Measurements from ENCODE around the gene CYP19A1.

The CYP19A1 gene

GRCh38 chr15:51321316-51321715 lies 17.1 kb downstream of the CYP19A1 start:
- no peak for FAIRE-seq
- TF ChIP-seq SPI1 (IDR thresholded peaks at IDR 0.05; ENCODE audit: low read depth, low read length) (no peak), POU2F2 (IDR thresholded peaks at IDR 0.05; ENCODE audit: low read depth, low read length) (no peak), POLR2A (IDR thresholded peaks at IDR 0.05; ENCODE audit: low read depth, low read length) (no peak), TAF1 (IDR thresholded peaks at IDR 0.05; ENCODE audit: low read depth, low read length) (no peak), PAX5 (IDR thresholded peaks at IDR 0.05; ENCODE audit: insufficient read depth, low read length, severe bottlenecking) (no peak), POLR2AphosphoS5 (IDR thresholded peaks at IDR 0.05; ENCODE audit: low read depth, low read length) (no peak)
- DNase-seq (ENCODE audit: insufficient read length, low spot score) = no peak

- no peak for DNase-seq (ENCODE audit: insufficient read length, low spot score)
- FAIRE-seq = no peak
- no peak for TF ChIP-seq PAX5 (IDR thresholded peaks at IDR 0.05; ENCODE audit: insufficient read depth, low read length, severe bottlenecking)
- no peak for TF ChIP-seq POLR2AphosphoS5 (IDR thresholded peaks at IDR 0.05; ENCODE audit: low read depth, low read length)
- no peak for TF ChIP-seq SPI1 (IDR thresholded peaks at IDR 0.05; ENCODE audit: low read depth, low read length)
- TF ChIP-seq POLR2A (IDR thresholded peaks at IDR 0.05; ENCODE audit: low read depth, low read length) = no peak
- TF ChIP-seq POU2F2 (IDR thresholded peaks at IDR 0.05; ENCODE audit: low read depth, low read length) = no peak
Observed at GRCh38 chr15:51320843-51321242, 17.6 kb downstream of the CYP19A1 start.

GRCh38 chr15:51319539-51319938 lies 18.9 kb downstream of the CYP19A1 start:
- TF ChIP-seq TAF1 (IDR thresholded peaks at IDR 0.05; ENCODE audit: low read depth, low read length) = no peak
- no peak for TF ChIP-seq POLR2A (IDR thresholded peaks at IDR 0.05; ENCODE audit: low read depth, low read length)
- no peak for TF ChIP-seq SPI1 (IDR thresholded peaks at IDR 0.05; ENCODE audit: low read depth, low read length)
- no peak for TF ChIP-seq POLR2AphosphoS5 (IDR thresholded peaks at IDR 0.05; ENCODE audit: low read depth, low read length)
- TF ChIP-seq POU2F2 (IDR thresholded peaks at IDR 0.05; ENCODE audit: low read depth, low read length) = no peak
- no peak for TF ChIP-seq PAX5 (IDR thresholded peaks at IDR 0.05; ENCODE audit: insufficient read depth, low read length, severe bottlenecking)
- FAIRE-seq (no peak), DNase-seq (ENCODE audit: insufficient read length, low spot score) (no peak)

GRCh38 chr15:51318382-51319150 lies 19.8 kb downstream of the CYP19A1 start:
- TF ChIP-seq PAX5 (IDR thresholded peaks at IDR 0.05; ENCODE audit: insufficient read depth, low read length, severe bottlenecking) (no peak), POLR2AphosphoS5 (IDR thresholded peaks at IDR 0.05; ENCODE audit: low read depth, low read length) (no peak), POLR2A (IDR thresholded peaks at IDR 0.05; ENCODE audit: low read depth, low read length) (no peak), TAF1 (IDR thresholded peaks at IDR 0.05; ENCODE audit: low read depth, low read length) (no peak), POU2F2 (IDR thresholded peaks at IDR 0.05; ENCODE audit: low read depth, low read length) (no peak), SPI1 (IDR thresholded peaks at IDR 0.05; ENCODE audit: low read depth, low read length) (no peak)
- DNase-seq (ENCODE audit: insufficient read length, low spot score) = no peak
- FAIRE-seq = no peak

GRCh38 chr15:51316636-51317035 lies 21.8 kb downstream of the CYP19A1 start:
- TF ChIP-seq TAF1 (IDR thresholded peaks at IDR 0.05; ENCODE audit: low read depth, low read length) (no peak), PAX5 (IDR thresholded peaks at IDR 0.05; ENCODE audit: insufficient read depth, low read length, severe bottlenecking) (no peak), POLR2A (IDR thresholded peaks at IDR 0.05; ENCODE audit: low read depth, low read length) (no peak), SPI1 (IDR thresholded peaks at IDR 0.05; ENCODE audit: low read depth, low read length) (no peak), POLR2AphosphoS5 (IDR thresholded peaks at IDR 0.05; ENCODE audit: low read depth, low read length) (no peak), POU2F2 (IDR thresholded peaks at IDR 0.05; ENCODE audit: low read depth, low read length) (no peak)
- no peak for DNase-seq (ENCODE audit: insufficient read length, low spot score)
- no peak for FAIRE-seq

GRCh38 chr15:51315726-51316125 lies 22.7 kb downstream of the CYP19A1 start:
- no peak for FAIRE-seq

GRCh38 chr15:51314391-51315337 lies 23.7 kb downstream of the CYP19A1 start:
- DNase-seq (ENCODE audit: insufficient read length, low spot score) = no peak
- no peak for TF ChIP-seq PAX5 (IDR thresholded peaks at IDR 0.05; ENCODE audit: insufficient read depth, low read length, severe bottlenecking)
- no peak for TF ChIP-seq POLR2AphosphoS5 (IDR thresholded peaks at IDR 0.05; ENCODE audit: low read depth, low read length)
- TF ChIP-seq TAF1 (IDR thresholded peaks at IDR 0.05; ENCODE audit: low read depth, low read length) = no peak
- TF ChIP-seq SPI1 (IDR thresholded peaks at IDR 0.05; ENCODE audit: low read depth, low read length) = no peak
- TF ChIP-seq POLR2A (IDR thresholded peaks at IDR 0.05; ENCODE audit: low read depth, low read length) = no peak
- no peak for TF ChIP-seq POU2F2 (IDR thresholded peaks at IDR 0.05; ENCODE audit: low read depth, low read length)
- no peak for FAIRE-seq

More at GRCh38 chr15:51315726-51316125, 22.7 kb downstream of the CYP19A1 start:
- TF ChIP-seq POU2F2 (IDR thresholded peaks at IDR 0.05; ENCODE audit: low read depth, low read length) (no peak), PAX5 (IDR thresholded peaks at IDR 0.05; ENCODE audit: insufficient read depth, low read length, severe bottlenecking) (no peak), POLR2A (IDR thresholded peaks at IDR 0.05; ENCODE audit: low read depth, low read length) (no peak), POLR2AphosphoS5 (IDR thresholded peaks at IDR 0.05; ENCODE audit: low read depth, low read length) (no peak), SPI1 (IDR thresholded peaks at IDR 0.05; ENCODE audit: low read depth, low read length) (no peak)
- no peak for DNase-seq (ENCODE audit: insufficient read length, low spot score)

GRCh38 chr15:51313644-51314280 lies 24.6 kb downstream of the CYP19A1 start:
- no peak for DNase-seq (ENCODE audit: insufficient read length, low spot score)
- no peak for TF ChIP-seq TAF1 (IDR thresholded peaks at IDR 0.05; ENCODE audit: low read depth, low read length)
- TF ChIP-seq POLR2AphosphoS5 (IDR thresholded peaks at IDR 0.05; ENCODE audit: low read depth, low read length) = no peak
- no peak for TF ChIP-seq POU2F2 (IDR thresholded peaks at IDR 0.05; ENCODE audit: low read depth, low read length)
- FAIRE-seq = no peak

- DNase-seq (ENCODE audit: insufficient read length, low spot score) = no peak
- FAIRE-seq = no peak
- TF ChIP-seq POU2F2 (IDR thresholded peaks at IDR 0.05; ENCODE audit: low read depth, low read length) = no peak
Observed at GRCh38 chr15:51313074-51313393, 25.4 kb downstream of the CYP19A1 start.
